Ishikawa (cell line): ENCODE measurements around the gene SLC34A1.

Source experiments
- EP300 ChIP-seq: IDR thresholded peaks from 2 replicates; pipeline ENCODE4 v1.6.1; 2012; ENCODE audit warnings: borderline replicate concordance
- FOXM1 ChIP-seq: IDR thresholded peaks from 2 replicates; pipeline ENCODE4 v1.6.1; 2012; ENCODE audit warnings: low read depth, borderline replicate concordance
- MAX ChIP-seq: IDR thresholded peaks from 2 replicates; pipeline ENCODE4 v1.6.1; 2012
- NFIC ChIP-seq: IDR thresholded peaks from 2 replicates; pipeline ENCODE4 v1.6.1; 2012
- TF ChIP-seq, protein P1 (sequence below): IDR thresholded peaks from 2 replicates; pipeline ENCODE4 v1.6.1; 2012; ENCODE audit warnings: low read depth, mild to moderate bottlenecking

DNA sequence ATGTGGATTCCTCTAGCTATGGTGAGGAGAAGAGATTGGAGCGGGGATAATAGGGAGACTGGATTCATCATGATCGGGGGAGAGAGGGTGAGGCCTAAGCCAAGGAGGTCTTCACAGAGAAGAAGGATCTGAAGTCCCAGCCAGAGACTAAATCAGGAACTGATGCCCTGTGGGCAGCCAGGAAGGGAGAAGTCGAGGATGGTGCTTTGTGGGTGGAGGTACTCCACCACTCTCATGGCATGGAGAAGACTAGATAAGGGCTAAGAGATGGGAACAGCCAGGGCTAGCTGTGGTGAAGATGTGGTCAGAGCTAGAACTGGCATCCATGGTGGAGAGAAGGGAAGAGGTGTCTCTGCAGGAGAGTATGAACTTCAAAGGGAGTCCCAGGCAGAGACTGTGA is 29.5 kb upstream of the SLC34A1 start:
- TF ChIP-seq NFIC (no peak), FOXM1 (no peak), EP300 (no peak), MAX (no peak)
- TF ChIP-seq, protein P1, sequence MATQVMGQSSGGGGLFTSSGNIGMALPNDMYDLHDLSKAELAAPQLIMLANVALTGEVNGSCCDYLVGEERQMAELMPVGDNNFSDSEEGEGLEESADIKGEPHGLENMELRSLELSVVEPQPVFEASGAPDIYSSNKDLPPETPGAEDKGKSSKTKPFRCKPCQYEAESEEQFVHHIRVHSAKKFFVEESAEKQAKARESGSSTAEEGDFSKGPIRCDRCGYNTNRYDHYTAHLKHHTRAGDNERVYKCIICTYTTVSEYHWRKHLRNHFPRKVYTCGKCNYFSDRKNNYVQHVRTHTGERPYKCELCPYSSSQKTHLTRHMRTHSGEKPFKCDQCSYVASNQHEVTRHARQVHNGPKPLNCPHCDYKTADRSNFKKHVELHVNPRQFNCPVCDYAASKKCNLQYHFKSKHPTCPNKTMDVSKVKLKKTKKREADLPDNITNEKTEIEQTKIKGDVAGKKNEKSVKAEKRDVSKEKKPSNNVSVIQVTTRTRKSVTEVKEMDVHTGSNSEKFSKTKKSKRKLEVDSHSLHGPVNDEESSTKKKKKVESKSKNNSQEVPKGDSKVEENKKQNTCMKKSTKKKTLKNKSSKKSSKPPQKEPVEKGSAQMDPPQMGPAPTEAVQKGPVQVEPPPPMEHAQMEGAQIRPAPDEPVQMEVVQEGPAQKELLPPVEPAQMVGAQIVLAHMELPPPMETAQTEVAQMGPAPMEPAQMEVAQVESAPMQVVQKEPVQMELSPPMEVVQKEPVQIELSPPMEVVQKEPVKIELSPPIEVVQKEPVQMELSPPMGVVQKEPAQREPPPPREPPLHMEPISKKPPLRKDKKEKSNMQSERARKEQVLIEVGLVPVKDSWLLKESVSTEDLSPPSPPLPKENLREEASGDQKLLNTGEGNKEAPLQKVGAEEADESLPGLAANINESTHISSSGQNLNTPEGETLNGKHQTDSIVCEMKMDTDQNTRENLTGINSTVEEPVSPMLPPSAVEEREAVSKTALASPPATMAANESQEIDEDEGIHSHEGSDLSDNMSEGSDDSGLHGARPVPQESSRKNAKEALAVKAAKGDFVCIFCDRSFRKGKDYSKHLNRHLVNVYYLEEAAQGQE, result no peak
